RWPE1 (cell line): Measurements from ENCODE around the gene DEGS2.

Experiments
- CTCF ChIA-PET: fragments of 350-600 bp; sonication (Branson Sonifier 250); formaldehyde crosslinking; extraction: SDS; loops from one replicate; lab custom pipeline; 2021; lab: Yijun Ruan, JAX
- POLR2A ChIA-PET: fragments of 400-600 bp; formaldehyde crosslinking; extraction: SDS; loops from one replicate; lab custom pipeline; 2020; ENCODE audit warnings: antibody characterized with exemption; ENCODE audit not compliant: low non-redundant PET; lab: Yijun Ruan, JAX
- DNase-seq: peaks from one replicate; pipeline ENCODE4 v3.0.0; 2012; ENCODE audit warnings: low spot score
- H3K27ac ChIP-seq: fragments of 450-650 bp; 2 replicates; pipeline ENCODE4 v1.5.1; 2017
- CTCF ChIP-seq: fragments of 450-650 bp; conservative IDR thresholded peaks from 2 replicates; pipeline ENCODE4 v1.5.1; 2017; ENCODE audit warnings: low read depth, mild to moderate bottlenecking

The DEGS2 gene

GRCh38 chr14:100108042-100108825, 51.2 kb downstream of the DEGS2 start:
- peak; percentile 87 for DNase-seq
- H3K27ac ChIP-seq, result peak overlapping the region; percentile 80
- TF ChIP-seq CTCF, result peak; percentile 80
- ChIA-PET CTCF (interaction anchor here (0.5 to 2.2 kb wide), 24 partner anchors 9 to 1312 kb away, joined by 3 to 14 read pairs (median 6); partner anchors contain the start of gene EVL), POLR2A (no interaction called here)

- ChIA-PET CTCF (interaction anchor here (0.8 to 2.0 kb wide), 12 partner anchors 10 to 125 kb away, joined by 3 to 14 read pairs (median 8); no protein-coding TSS in a partner anchor), POLR2A (no interaction called here)
- peak overlapping the region; percentile 80 for H3K27ac ChIP-seq
- no peak for TF ChIP-seq CTCF
- peak; percentile 84 for DNase-seq
These were observed 52.2 kb downstream of the DEGS2 start for GRCh38 chr14:100107236-100107635.

GRCh38 chr14:100106250-100107112, 53.0 kb downstream of the DEGS2 start:
- CTCF ChIA-PET, result interaction anchor here (0.7 to 2.4 kb wide), 2 partner anchors 87 to 124 kb away, joined by 3 to 5 read pairs; no protein-coding TSS in a partner anchor
- POLR2A ChIA-PET, result no interaction called here
- H3K27ac ChIP-seq, result peak overlapping the region; percentile 80
- TF ChIP-seq CTCF, result no peak
- no peak for DNase-seq

- peak overlapping the region; percentile 80 for H3K27ac ChIP-seq
- POLR2A ChIA-PET, result interaction anchor here (0.6 kb wide), 1 partner anchor 20 kb away, joined by 14 read pairs; no protein-coding TSS in a partner anchor
- CTCF ChIA-PET, result interaction anchor here (0.6 to 2.4 kb wide), 3 partner anchors 33 to 123 kb away, joined by 3 to 7 read pairs (median 5); no protein-coding TSS in a partner anchor
- no peak for TF ChIP-seq CTCF
- no peak for DNase-seq
These were observed 53.9 kb downstream of the DEGS2 start for GRCh38 chr14:100105357-100106169.

- H3K27ac ChIP-seq, result peak overlapping the region; percentile 80
- TF ChIP-seq CTCF, result no peak
- no peak for DNase-seq
- CTCF ChIA-PET, result interaction anchor here (0.6 to 2.4 kb wide), 2 partner anchors 32 to 122 kb away, joined by 5 to 7 read pairs; no protein-coding TSS in a partner anchor
- POLR2A ChIA-PET, result interaction anchor here (0.6 kb wide), 1 partner anchor 21 kb away, joined by 14 read pairs; no protein-coding TSS in a partner anchor
These were observed 54.7 kb downstream of the DEGS2 start for GRCh38 chr14:100104523-100105300.
